ENCODE measurements around the gene GARIN5A.
"Not testable (repeated sequence)": the region's sequence is repeated elsewhere in the genome, so short reads cannot be mapped to it uniquely, and the experiment has no call there.

The GARIN5A gene

GRCh38 chr19:50478901-50479715, 2.5 kb upstream of the GARIN5A start:
- no peak for TF ChIP-seq Cebpa-rat (IDR thresholded peaks at IDR 0.05)
- H3K9ac ChIP-seq = peak overlapping the region in 3 of 11 experiments; percentile 23 to 37 (median 35); a peak in 2 of 22 replicates
- H3K4me2 ChIP-seq = peak overlapping the region in 8 of 11 experiments; percentile 1 to 35 (median 28); a peak in 6 of 22 replicates
- peaks cover 0 to 33% (median 21%) of the 10 kb centered on the region in 10 experiments; a peak in 15 of 20 replicates for H3K4me1 ChIP-seq
- no peaks in the 10 kb centered on the region for H3K36me3 ChIP-seq
- no peaks in the 10 kb centered on the region; a peak in 2 of 22 replicates for H4K20me1 ChIP-seq
- peaks cover 25 to 41% (median 36%) of the 10 kb centered on the region in 11 experiments for H3K27me3 ChIP-seq
- no peaks in the 10 kb centered on the region for H3K9me3 ChIP-seq (replicated peaks in 1 of 11)
- peak overlapping the region in 1 of 11 experiments; percentile 42; a peak in 1 of 22 replicates for H3K27ac ChIP-seq
- H3K4me3 ChIP-seq = no peak overlapping the region

- Histone ChIP-seq H3K27ac (no peak overlapping the region), H3K4me3 (no peak overlapping the region), H3K27me3 (peaks cover 25 to 41% (median 36%) of the 10 kb centered on the region in 11 experiments), H3K36me3 (no peaks in the 10 kb centered on the region), H3K4me1 (peaks cover 0 to 32% (median 22%) of the 10 kb centered on the region in 10 experiments; a peak in 15 of 20 replicates), H3K4me2 (no peak overlapping the region), H3K9ac (no peak overlapping the region), H3K9me3 (replicated peaks in 1 of 11) (no peaks in the 10 kb centered on the region), H4K20me1 (no peaks in the 10 kb centered on the region; a peak in 2 of 22 replicates)
- no peak for TF ChIP-seq Cebpa-rat (IDR thresholded peaks at IDR 0.05)
These were observed 1.3 kb upstream of the GARIN5A start for GRCh38 chr19:50477751-50478515.

GRCh38 chr19:50476907-50477238, 225 bp upstream of the GARIN5A start:
- no peak for TF ChIP-seq Cebpa-rat (IDR thresholded peaks at IDR 0.05)
- Histone ChIP-seq H3K36me3 (no peaks in the 10 kb centered on the region), H3K9me3 (replicated peaks in 1 of 11) (no peaks in the 10 kb centered on the region), H3K27ac (no peak overlapping the region), H4K20me1 (no peaks in the 10 kb centered on the region; a peak in 2 of 22 replicates), H3K4me2 (peak overlapping the region in 7 of 11 experiments; percentile 16 to 52 (median 29); a peak in 8 of 22 replicates), H3K27me3 (peaks cover 25 to 41% (median 36%) of the 10 kb centered on the region in 11 experiments), H3K4me1 (peaks cover 0 to 32% (median 22%) of the 10 kb centered on the region in 10 experiments; a peak in 15 of 20 replicates), H3K9ac (no peak overlapping the region), H3K4me3 (peak overlapping the region in 4 of 10 experiments; percentile 14 to 47 (median 20); a peak in 3 of 20 replicates)

GRCh38 chr19:50475736-50476223, 868 bp downstream of the GARIN5A start:
- Histone ChIP-seq H3K4me3 (no peak overlapping the region), H3K9ac (no peak overlapping the region), H3K36me3 (no peaks in the 10 kb centered on the region), H3K27me3 (peaks cover 25 to 41% (median 36%) of the 10 kb centered on the region in 11 experiments), H3K9me3 (replicated peaks in 1 of 11) (no peaks in the 10 kb centered on the region), H4K20me1 (no peaks in the 10 kb centered on the region; a peak in 2 of 22 replicates), H3K4me1 (peaks cover 0 to 21% (median 12%) of the 10 kb centered on the region in 10 experiments; a peak in 14 of 20 replicates), H3K27ac (no peak overlapping the region), H3K4me2 (peak overlapping the region in 1 of 11 experiments; percentile 18; a peak in 1 of 22 replicates)
- no peak for TF ChIP-seq Cebpa-rat (IDR thresholded peaks at IDR 0.05)

- H3K4me1 ChIP-seq = peaks cover 0 to 17% (median 10%) of the 10 kb centered on the region in 10 experiments; a peak in 13 of 20 replicates
- no peak overlapping the region for H3K27ac ChIP-seq
- peaks cover 25 to 41% (median 36%) of the 10 kb centered on the region in 11 experiments for H3K27me3 ChIP-seq
- no peak overlapping the region for H3K4me2 ChIP-seq
- no peaks in the 10 kb centered on the region for H3K9me3 ChIP-seq (replicated peaks in 1 of 11)
- no peak overlapping the region for H3K9ac ChIP-seq
- TF ChIP-seq Cebpa-rat (IDR thresholded peaks at IDR 0.05) = no peak
- no peak overlapping the region for H3K4me3 ChIP-seq
- H4K20me1 ChIP-seq = no peaks in the 10 kb centered on the region; a peak in 2 of 22 replicates
- H3K36me3 ChIP-seq = no peaks in the 10 kb centered on the region
These were observed 1.5 kb downstream of the GARIN5A start for GRCh38 chr19:50475101-50475568.

- not testable (repeated sequence) for H3K4me3 ChIP-seq; H3K9me3 ChIP-seq (replicated peaks in 1 of 11)
These were observed 3.3 kb downstream of the GARIN5A start for GRCh38 chr19:50473336-50473735.

GRCh38 chr19:50468818-50469217, 7.8 kb downstream of the GARIN5A start:
- no peaks in the 10 kb centered on the region for H3K9me3 ChIP-seq (replicated peaks in 1 of 11)
- no peak overlapping the region for H3K4me2 ChIP-seq
- H3K4me1 ChIP-seq = peaks cover 0 to 19% (median 0%) of the 10 kb centered on the region in 10 experiments; a peak in 6 of 20 replicates
- no peaks in the 10 kb centered on the region for H4K20me1 ChIP-seq
- no peaks in the 10 kb centered on the region for H3K36me3 ChIP-seq
- no peaks in the 10 kb centered on the region for H3K27me3 ChIP-seq
- no peak for TF ChIP-seq Cebpa-rat (IDR thresholded peaks at IDR 0.05)
- no peak overlapping the region for H3K9ac ChIP-seq
- H3K4me3 ChIP-seq = no peak overlapping the region
- no peak overlapping the region for H3K27ac ChIP-seq

More at GRCh38 chr19:50473336-50473735, 3.3 kb downstream of the GARIN5A start:
- peaks cover 25 to 38% (median 34%) of the 10 kb centered on the region in 11 experiments for H3K27me3 ChIP-seq
- H3K4me1 ChIP-seq, H3K4me2 ChIP-seq, H3K36me3 ChIP-seq, H3K9ac ChIP-seq, H4K20me1 ChIP-seq, H3K27ac ChIP-seq: not testable (repeated sequence)

- no peaks in the 10 kb centered on the region for H3K9me3 ChIP-seq (replicated peaks in 1 of 11)
- H4K20me1 ChIP-seq = no peaks in the 10 kb centered on the region
- no peak overlapping the region for H3K27ac ChIP-seq
- peaks cover 0 to 15% (median 0%) of the 10 kb centered on the region in 10 experiments; a peak in 6 of 20 replicates for H3K4me1 ChIP-seq
- no peak overlapping the region for H3K9ac ChIP-seq
- 0 out of 22 replicates have a peak overlapping the region, but pooled peaks of 1 of the 11 experiments have one; percentile 17 for H3K4me2 ChIP-seq
- H3K4me3 ChIP-seq = no peak overlapping the region
- no peak for TF ChIP-seq Cebpa-rat (IDR thresholded peaks at IDR 0.05)
- H3K27me3 ChIP-seq = no peaks in the 10 kb centered on the region
- no peaks in the 10 kb centered on the region for H3K36me3 ChIP-seq
These were observed 9.1 kb downstream of the GARIN5A start for GRCh38 chr19:50467566-50467965.

GRCh38 chr19:50466706-50467039, 10.0 kb downstream of the GARIN5A start:
- Histone ChIP-seq H3K27me3 (no peaks in the 10 kb centered on the region), H3K4me1 (peaks cover 0 to 18% (median 3%) of the 10 kb centered on the region in 10 experiments; a peak in 12 of 20 replicates), H3K4me3 (no peak overlapping the region), H3K9me3 (replicated peaks in 1 of 11) (no peaks in the 10 kb centered on the region), H3K36me3 (no peaks in the 10 kb centered on the region), H3K27ac (no peak overlapping the region), H3K4me2 (peak overlapping the region in 3 of 11 experiments; percentile 7 to 17 (median 12); a peak in 2 of 22 replicates), H3K9ac (no peak overlapping the region), H4K20me1 (no peaks in the 10 kb centered on the region)
- no peak for TF ChIP-seq Cebpa-rat (IDR thresholded peaks at IDR 0.05)

All from BLaER1 treated with 17β-estradiol and CSF1 and Interleukin-3, amounts not matched to agents 10 nM and 100 nM (cell line).